ENCODE data around the gene TRIM40.

The TRIM40 gene

DNA sequence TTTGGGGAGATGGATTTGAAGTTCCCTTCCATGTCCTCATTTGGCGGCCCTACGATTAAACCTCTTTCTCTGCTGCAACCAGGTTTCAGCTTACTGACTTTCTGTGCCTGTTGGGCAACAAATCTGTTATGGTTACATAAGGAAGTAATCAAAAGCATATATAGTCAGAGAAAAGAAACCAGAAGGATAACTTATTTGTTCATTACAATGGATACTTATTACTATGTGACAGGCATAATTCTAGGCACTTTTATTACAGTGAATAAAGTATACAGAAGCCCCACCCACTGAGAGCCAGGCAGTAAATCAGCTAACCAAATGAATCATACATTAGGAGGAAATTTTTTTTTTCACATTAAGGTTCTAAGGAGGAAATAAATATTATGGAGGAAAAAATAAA is 13.4 kb upstream of the TRIM40 start:
- DNase-seq = no peak
- in situ Hi-C loops (cut with HindIII; ENCODE audit: low pct_ligation_motif_present, low sequenced_read_pairs) = no loop called here

DNA sequence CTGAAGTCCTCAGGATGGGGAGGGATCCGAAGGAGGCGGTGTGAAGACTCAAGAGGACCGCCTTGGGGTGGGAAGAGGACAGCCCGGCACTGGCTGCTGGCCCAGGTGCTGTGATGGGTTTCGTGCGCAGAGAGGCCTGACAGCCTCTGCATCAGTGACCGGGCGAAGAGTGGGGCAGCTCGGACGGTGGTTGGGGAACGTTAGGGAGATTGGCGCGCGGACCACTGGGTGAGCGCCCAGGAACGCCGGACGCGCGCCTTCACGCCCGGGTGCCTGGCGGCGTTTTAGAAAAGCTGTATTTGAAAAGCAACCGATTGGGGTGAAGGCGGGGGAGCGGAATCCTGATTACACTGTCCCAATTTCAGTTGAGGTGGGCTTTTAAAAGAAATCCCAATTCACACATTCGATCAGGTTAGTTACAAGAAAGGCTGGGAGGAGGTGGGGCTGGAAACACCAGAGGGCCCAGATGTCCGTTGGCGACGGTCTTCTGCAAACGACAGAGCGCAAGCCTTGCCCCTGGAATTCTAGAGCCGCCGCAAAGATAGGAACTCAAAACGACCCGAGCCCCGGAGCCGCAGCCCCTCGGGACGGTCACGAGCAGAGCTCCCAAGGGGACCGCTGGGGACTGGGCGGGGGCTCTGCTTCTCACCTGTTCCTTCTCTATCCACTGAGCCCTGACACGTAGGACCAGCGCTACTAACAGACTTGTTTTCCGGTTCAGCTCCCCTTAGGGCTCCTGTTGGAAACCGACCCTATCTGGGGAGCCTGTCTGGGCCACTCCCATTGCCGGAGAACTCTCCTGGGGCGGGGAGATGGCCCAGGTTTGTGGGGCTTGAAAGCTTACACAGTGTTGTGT is 8.5 kb upstream of the TRIM40 start:
- H3K36me3 ChIP-seq (replicated peaks) = no peaks in the 10 kb centered on the region
- no peak overlapping the region for H3K27ac ChIP-seq
- no peak for DNase-seq
- H3K4me3 ChIP-seq (ENCODE audit: low read depth, low read length) = no peak overlapping the region
- peaks cover 59% of the 10 kb centered on the region for H3K27me3 ChIP-seq (replicated peaks)
- in situ Hi-C loops (cut with HindIII; ENCODE audit: low pct_ligation_motif_present, low sequenced_read_pairs) = no loop called here
- TF ChIP-seq, protein P1, sequence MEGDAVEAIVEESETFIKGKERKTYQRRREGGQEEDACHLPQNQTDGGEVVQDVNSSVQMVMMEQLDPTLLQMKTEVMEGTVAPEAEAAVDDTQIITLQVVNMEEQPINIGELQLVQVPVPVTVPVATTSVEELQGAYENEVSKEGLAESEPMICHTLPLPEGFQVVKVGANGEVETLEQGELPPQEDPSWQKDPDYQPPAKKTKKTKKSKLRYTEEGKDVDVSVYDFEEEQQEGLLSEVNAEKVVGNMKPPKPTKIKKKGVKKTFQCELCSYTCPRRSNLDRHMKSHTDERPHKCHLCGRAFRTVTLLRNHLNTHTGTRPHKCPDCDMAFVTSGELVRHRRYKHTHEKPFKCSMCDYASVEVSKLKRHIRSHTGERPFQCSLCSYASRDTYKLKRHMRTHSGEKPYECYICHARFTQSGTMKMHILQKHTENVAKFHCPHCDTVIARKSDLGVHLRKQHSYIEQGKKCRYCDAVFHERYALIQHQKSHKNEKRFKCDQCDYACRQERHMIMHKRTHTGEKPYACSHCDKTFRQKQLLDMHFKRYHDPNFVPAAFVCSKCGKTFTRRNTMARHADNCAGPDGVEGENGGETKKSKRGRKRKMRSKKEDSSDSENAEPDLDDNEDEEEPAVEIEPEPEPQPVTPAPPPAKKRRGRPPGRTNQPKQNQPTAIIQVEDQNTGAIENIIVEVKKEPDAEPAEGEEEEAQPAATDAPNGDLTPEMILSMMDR (IDR thresholded peaks at IDR 0.05; ENCODE audit: low read depth, low read length, missing control alignments) = no peak

More for the DNA sequence above, 13.4 kb upstream of the TRIM40 start:
- H3K27ac ChIP-seq = no peak overlapping the region
- no peak overlapping the region for H3K4me3 ChIP-seq (ENCODE audit: low read depth, low read length)
- TF ChIP-seq, protein P1 (IDR thresholded peaks at IDR 0.05; ENCODE audit: low read depth, low read length, missing control alignments) = no peak
- no peaks in the 10 kb centered on the region for H3K36me3 ChIP-seq (replicated peaks)
- H3K27me3 ChIP-seq (replicated peaks) = peaks cover 22% of the 10 kb centered on the region

GRCh38 chr6:30129265-30130178 is 6.4 kb upstream of the TRIM40 start:
- in situ Hi-C loops (cut with HindIII; ENCODE audit: low pct_ligation_motif_present, low sequenced_read_pairs) = no loop called here
- no peak for DNase-seq
- Histone ChIP-seq H3K27ac (no peak overlapping the region), H3K36me3 (replicated peaks) (no peaks in the 10 kb centered on the region), H3K4me3 (ENCODE audit: low read depth, low read length) (no peak overlapping the region), H3K27me3 (replicated peaks) (peaks cover 62% of the 10 kb centered on the region)
- TF ChIP-seq, protein P1 (IDR thresholded peaks at IDR 0.05; ENCODE audit: low read depth, low read length, missing control alignments) = no peak

- Histone ChIP-seq H3K27ac (no peak overlapping the region), H3K4me3 (ENCODE audit: low read depth, low read length) (no peak overlapping the region), H3K36me3 (replicated peaks) (no peaks in the 10 kb centered on the region), H3K27me3 (replicated peaks) (peaks cover 63% of the 10 kb centered on the region)
- no peak for DNase-seq
- TF ChIP-seq, protein P1 (IDR thresholded peaks at IDR 0.05; ENCODE audit: low read depth, low read length, missing control alignments) = no peak
- in situ Hi-C loops (cut with HindIII; ENCODE audit: low pct_ligation_motif_present, low sequenced_read_pairs) = no loop called here
Measured at GRCh38 chr6:30130179-30130679, 5.7 kb upstream of the TRIM40 start.

DNA sequence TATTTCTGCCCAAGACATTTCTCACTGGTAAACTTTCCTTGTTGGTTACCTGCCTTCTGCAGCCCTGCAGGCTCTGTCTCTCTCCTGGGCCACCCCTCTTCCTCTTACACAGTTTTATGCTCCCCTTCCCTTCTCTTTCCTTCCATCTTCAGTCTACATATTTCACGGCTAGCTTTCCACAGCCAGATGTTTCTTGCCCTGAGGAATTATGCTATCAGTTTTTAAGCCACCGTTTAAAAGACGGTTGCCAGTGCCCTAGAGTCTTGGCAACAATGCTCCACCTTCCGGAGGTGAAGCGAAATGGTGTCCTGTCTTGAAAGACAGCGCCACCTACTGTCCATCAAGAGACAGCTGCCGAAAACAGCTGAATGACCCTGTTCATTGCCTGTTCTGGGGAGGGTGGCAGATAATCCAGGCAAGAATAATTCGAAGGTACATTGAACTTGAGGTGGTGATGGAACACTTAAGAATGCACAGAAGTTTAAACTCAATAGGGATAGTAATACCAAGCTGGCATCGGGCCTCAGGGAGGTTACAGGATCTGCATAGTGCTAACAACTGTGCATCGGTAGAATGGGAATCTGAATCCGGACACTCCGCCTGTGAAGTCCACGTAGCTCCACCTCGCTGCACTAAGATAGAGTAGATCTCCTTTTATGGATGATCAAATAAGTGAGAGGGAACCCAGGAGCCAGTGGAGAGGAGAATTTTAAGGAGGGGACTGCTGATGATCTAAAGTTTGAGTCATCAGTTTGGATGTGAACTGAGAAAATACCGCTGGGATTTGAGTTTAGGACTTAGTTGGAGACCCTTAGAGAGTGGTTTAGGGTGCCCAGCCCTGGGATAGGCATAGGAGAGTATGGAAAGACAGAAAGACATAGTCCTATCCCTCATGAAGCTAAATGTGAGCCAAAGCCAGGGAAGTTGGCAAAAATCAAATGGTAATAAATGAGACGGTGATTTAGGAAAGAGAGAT is 4.8 kb upstream of the TRIM40 start:
- Histone ChIP-seq H3K4me3 (ENCODE audit: low read depth, low read length) (no peak overlapping the region), H3K27me3 (replicated peaks) (peaks cover 55% of the 10 kb centered on the region)
- peak; percentile 68 for DNase-seq

More for the DNA sequence above, 4.8 kb upstream of the TRIM40 start:
- TF ChIP-seq, protein P1 (IDR thresholded peaks at IDR 0.05; ENCODE audit: low read depth, low read length, missing control alignments) = peak; percentile 100
- H3K27ac ChIP-seq = no peak overlapping the region
- H3K36me3 ChIP-seq (replicated peaks) = no peaks in the 10 kb centered on the region
- in situ Hi-C loops (cut with HindIII; ENCODE audit: low pct_ligation_motif_present, low sequenced_read_pairs) = no loop called here
